Cardiac muscle cell (in vitro differentiated cells and primary cell): ENCODE results near the gene BDKRB2. TPM values are rescaled to one million over a fixed set of nuclear protein-coding genes. Genes with fewer than 3 reads are reported as not detected.

ENCODE experiments used
- DNase-seq, 2 donors: peaks; one replicate each; pipeline versions ENCODE4 v3.0.0 to v3.0.0-alpha.2; 2010 to 2017; ENCODE audit warnings: low read depth in 1 of 2, low spot score in 1 of 2
- H3K27ac ChIP-seq: fragments of 200-600 bp; sonication (generic); 2 replicates; pipeline ENCODE4 v1.5.1; 2016
- H3K27me3 ChIP-seq: fragments of 200-600 bp; sonication (generic); 2 replicates; pipeline ENCODE4 v1.6.0; 2016; ENCODE audit warnings: control low read depth
- H3K36me3 ChIP-seq: fragments of 200-600 bp; sonication (generic); 2 replicates; pipeline ENCODE4 v1.5.1; 2016; ENCODE audit warnings: control low read depth
- H3K4me1 ChIP-seq: fragments of 200-600 bp; sonication (generic); 2 replicates; pipeline ENCODE4 v1.8.1; 2017; ENCODE audit warnings: low read depth, mild to moderate bottlenecking, mixed run types
- H3K4me3 ChIP-seq: fragments of 200-600 bp; sonication (generic); 2 replicates; pipeline ENCODE4 v1.5.1; 2016; ENCODE audit warnings: mild to moderate bottlenecking
- H3K9me3 ChIP-seq: fragments of 200-600 bp; sonication (generic); 2 replicates; pipeline ENCODE4 v1.5.1; 2017; ENCODE audit warnings: low read depth, mild to moderate bottlenecking, control low read depth
- CTCF ChIP-seq: IDR thresholded peaks from 2 replicates; pipeline ENCODE4 v1.5.1; 2012; ENCODE audit warnings: low read depth, mild to moderate bottlenecking, low read length
- polyA plus RNA-seq: library from polyadenylated mRNA; unstranded; fragments of >200 nt; fragmentation: Nextera tagmentation; extraction: Ambion mirVana; gene quantifications from 2 replicates; pipeline ENCODE4 v1.2.1, GENCODE V29; 2016
- total RNA-seq: library from RNA; depleted of rRNA; stranded (reverse); fragments of >200 nt; gene quantifications from 2 replicates; pipeline ENCODE4 v1.2.3, GENCODE V29; 2016

BDKRB2 gene
- total and polyA plus RNA-seq, 2 experiments from 2014 or later: 0.45 TPM; not detected in 1

- no peak overlapping the region for H3K4me3 ChIP-seq
- no peaks in the 10 kb centered on the region for H3K36me3 ChIP-seq
- no peak for TF ChIP-seq CTCF
- no peaks in the 10 kb centered on the region for H3K9me3 ChIP-seq
- H3K27ac ChIP-seq: no peak overlapping the region
- H3K4me1 ChIP-seq: peaks cover 17% of the 10 kb centered on the region
- DNase-seq: peak; percentile 34 to 78
- H3K27me3 ChIP-seq: no peaks in the 10 kb centered on the region
These were observed 15.3 kb upstream of the BDKRB2 start for GRCh38 chr14:96189281-96189711.

- DNase-seq: no peak
- Histone ChIP-seq H3K4me3 (no peak overlapping the region), H3K9me3 (no peaks in the 10 kb centered on the region), H3K36me3 (no peaks in the 10 kb centered on the region), H3K4me1 (peaks cover 17% of the 10 kb centered on the region), H3K27ac (no peak overlapping the region), H3K27me3 (no peaks in the 10 kb centered on the region)
- TF ChIP-seq CTCF: no peak
These were observed 13.3 kb upstream of the BDKRB2 start for GRCh38 chr14:96191353-96191752.

- H3K27ac ChIP-seq: no peak overlapping the region
- H3K36me3 ChIP-seq: no peaks in the 10 kb centered on the region
- no peak overlapping the region for H3K4me3 ChIP-seq
- no peaks in the 10 kb centered on the region for H3K27me3 ChIP-seq
- TF ChIP-seq CTCF: no peak
- no peaks in the 10 kb centered on the region for H3K9me3 ChIP-seq
- no peak for DNase-seq
- peaks cover 17% of the 10 kb centered on the region for H3K4me1 ChIP-seq
These were observed 12.7 kb upstream of the BDKRB2 start for GRCh38 chr14:96191841-96192462.

- no peak overlapping the region for H3K4me3 ChIP-seq
- no peak for TF ChIP-seq CTCF
- no peak for DNase-seq
These were observed 11.4 kb upstream of the BDKRB2 start for GRCh38 chr14:96192975-96193805.

GRCh38 chr14:96194262-96194656, 10.4 kb upstream of the BDKRB2 start:
- DNase-seq: no peak
- H3K27ac ChIP-seq: no peak overlapping the region
- H3K4me1 ChIP-seq: peaks cover 7% of the 10 kb centered on the region
- no peaks in the 10 kb centered on the region for H3K9me3 ChIP-seq
- no peaks in the 10 kb centered on the region for H3K36me3 ChIP-seq
- H3K4me3 ChIP-seq: no peak overlapping the region
- TF ChIP-seq CTCF: no peak
- no peaks in the 10 kb centered on the region for H3K27me3 ChIP-seq

More at GRCh38 chr14:96192975-96193805, 11.4 kb upstream of the BDKRB2 start:
- H3K27me3 ChIP-seq: no peaks in the 10 kb centered on the region
- H3K36me3 ChIP-seq: no peaks in the 10 kb centered on the region
- H3K27ac ChIP-seq: no peak overlapping the region
- H3K9me3 ChIP-seq: no peaks in the 10 kb centered on the region
- peaks cover 17% of the 10 kb centered on the region for H3K4me1 ChIP-seq
